ENCODE data around the gene SPSB1.
"Not testable (repeated sequence)": the region's sequence is repeated elsewhere in the genome, so short reads cannot be mapped to it uniquely, and the experiment has no call there.

Gene SPSB1

GRCh38 chr1:9298282-9298681 is 5.6 kb downstream of the SPSB1 start:
- ChIA-PET POLR2A (no interaction called here), CTCF (interaction anchor here (0.6 to 1.3 kb wide), 3 partner anchors 31 to 193 kb away, joined by 3 to 4 read pairs (median 4); no protein-coding TSS in a partner anchor)
- H3K27ac ChIP-seq (ENCODE audit: extremely low read depth, low read depth, low read length): no peak overlapping the region
- H3K36me3 ChIP-seq (ENCODE audit: control insufficient read depth in 2 of 2, insufficient read depth in 1 of 2, low read length in 2 of 2): peaks cover 0 to 3% of the 10 kb centered on the region in 2 experiments; a peak in 1 of 3 replicates
- TF ChIP-seq ZNF211 (tag by site-specific recombination; IDR thresholded peaks at IDR 0.05; ENCODE audit: low read depth): no peak
- peak; percentile 75 for TF ChIP-seq ZNF24 (tag by site-specific recombination; IDR thresholded peaks at IDR 0.05)
- H3K9me3 ChIP-seq (ENCODE audit: control insufficient read depth, insufficient read depth, low read depth, low read length): no peaks in the 10 kb centered on the region
- H3K4me3 ChIP-seq (ENCODE audit: low read depth, low read length): no peak overlapping the region
- peaks cover 4% of the 10 kb centered on the region; the same call in 1 of the 2 replicates for H3K4me1 ChIP-seq (ENCODE audit: control insufficient read depth, insufficient read depth, low read length)

GRCh38 chr1:9299571-9300541 is 7.2 kb downstream of the SPSB1 start:
- TF ChIP-seq KLF1 (tag by site-specific recombination; IDR thresholded peaks at IDR 0.05) (peak; percentile 75), SCRT2 (tag by site-specific recombination; IDR thresholded peaks at IDR 0.05) (peak; percentile 87), ZNF692 (tag by site-specific recombination; IDR thresholded peaks at IDR 0.05) (peak; percentile 69), ZFP69B (tag by site-specific recombination; IDR thresholded peaks at IDR 0.05) (peak; percentile 34; the same call in 1 of the 2 replicates)
- TF ChIP-seq, protein P1, sequence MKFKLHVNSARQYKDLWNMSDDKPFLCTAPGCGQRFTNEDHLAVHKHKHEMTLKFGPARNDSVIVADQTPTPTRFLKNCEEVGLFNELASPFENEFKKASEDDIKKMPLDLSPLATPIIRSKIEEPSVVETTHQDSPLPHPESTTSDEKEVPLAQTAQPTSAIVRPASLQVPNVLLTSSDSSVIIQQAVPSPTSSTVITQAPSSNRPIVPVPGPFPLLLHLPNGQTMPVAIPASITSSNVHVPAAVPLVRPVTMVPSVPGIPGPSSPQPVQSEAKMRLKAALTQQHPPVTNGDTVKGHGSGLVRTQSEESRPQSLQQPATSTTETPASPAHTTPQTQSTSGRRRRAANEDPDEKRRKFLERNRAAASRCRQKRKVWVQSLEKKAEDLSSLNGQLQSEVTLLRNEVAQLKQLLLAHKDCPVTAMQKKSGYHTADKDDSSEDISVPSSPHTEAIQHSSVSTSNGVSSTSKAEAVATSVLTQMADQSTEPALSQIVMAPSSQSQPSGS (tag by site-specific recombination; IDR thresholded peaks at IDR 0.05; ENCODE audit: low read depth): 0 out of 2 replicates have a peak, but pooled peaks have one; percentile 8
- H3K4me3 ChIP-seq (ENCODE audit: low read depth, low read length); H3K4me1 ChIP-seq (ENCODE audit: control insufficient read depth, insufficient read depth, low read length); POLR2A ChIA-PET; CTCF ChIA-PET; H3K36me3 ChIP-seq (ENCODE audit: control insufficient read depth in 2 of 2, insufficient read depth in 1 of 2, low read length in 2 of 2); H3K27ac ChIP-seq (ENCODE audit: extremely low read depth, low read depth, low read length); H3K9me3 ChIP-seq (ENCODE audit: control insufficient read depth, insufficient read depth, low read depth, low read length): not testable (repeated sequence)

- no peak overlapping the region for H3K27ac ChIP-seq (ENCODE audit: extremely low read depth, low read depth, low read length)
- ChIA-PET POLR2A (no interaction called here), CTCF (interaction anchor here (0.7 kb wide), 1 partner anchor 11 kb away, joined by 3 read pairs; no protein-coding TSS in a partner anchor)
- H3K4me1 ChIP-seq (ENCODE audit: control insufficient read depth, insufficient read depth, low read length): peaks cover 7% of the 10 kb centered on the region; the same call in 1 of the 2 replicates
- no peak for TF ChIP-seq ZNF311 (tag by site-specific recombination; IDR thresholded peaks at IDR 0.05; ENCODE audit: borderline replicate concordance)
- no peak for TF ChIP-seq MEIS1 (CRISPR knock-in tag; IDR thresholded peaks at IDR 0.05; ENCODE audit: borderline replicate concordance)
- no peak for TF ChIP-seq GLIS2 (tag by site-specific recombination; IDR thresholded peaks at IDR 0.05)
- TF ChIP-seq SP2 (tag by site-specific recombination; IDR thresholded peaks at IDR 0.05): no peak
- TF ChIP-seq ZBTB7A (tag by site-specific recombination; IDR thresholded peaks at IDR 0.05; ENCODE audit: low read depth): no peak
- TF ChIP-seq, protein P2, sequence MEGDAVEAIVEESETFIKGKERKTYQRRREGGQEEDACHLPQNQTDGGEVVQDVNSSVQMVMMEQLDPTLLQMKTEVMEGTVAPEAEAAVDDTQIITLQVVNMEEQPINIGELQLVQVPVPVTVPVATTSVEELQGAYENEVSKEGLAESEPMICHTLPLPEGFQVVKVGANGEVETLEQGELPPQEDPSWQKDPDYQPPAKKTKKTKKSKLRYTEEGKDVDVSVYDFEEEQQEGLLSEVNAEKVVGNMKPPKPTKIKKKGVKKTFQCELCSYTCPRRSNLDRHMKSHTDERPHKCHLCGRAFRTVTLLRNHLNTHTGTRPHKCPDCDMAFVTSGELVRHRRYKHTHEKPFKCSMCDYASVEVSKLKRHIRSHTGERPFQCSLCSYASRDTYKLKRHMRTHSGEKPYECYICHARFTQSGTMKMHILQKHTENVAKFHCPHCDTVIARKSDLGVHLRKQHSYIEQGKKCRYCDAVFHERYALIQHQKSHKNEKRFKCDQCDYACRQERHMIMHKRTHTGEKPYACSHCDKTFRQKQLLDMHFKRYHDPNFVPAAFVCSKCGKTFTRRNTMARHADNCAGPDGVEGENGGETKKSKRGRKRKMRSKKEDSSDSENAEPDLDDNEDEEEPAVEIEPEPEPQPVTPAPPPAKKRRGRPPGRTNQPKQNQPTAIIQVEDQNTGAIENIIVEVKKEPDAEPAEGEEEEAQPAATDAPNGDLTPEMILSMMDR (tag by site-specific recombination; IDR thresholded peaks at IDR 0.05): no peak
- no peak for TF ChIP-seq ZNF114 (tag by site-specific recombination; IDR thresholded peaks at IDR 0.05)
- TF ChIP-seq ZBTB17 (tag by site-specific recombination; IDR thresholded peaks at IDR 0.05): no peak
- TF ChIP-seq ZNF585B (tag by site-specific recombination; IDR thresholded peaks at IDR 0.05): no peak
- TF ChIP-seq PRDM1 (tag by site-specific recombination; IDR thresholded peaks at IDR 0.05): no peak
- TF ChIP-seq ZNF211 (tag by site-specific recombination; IDR thresholded peaks at IDR 0.05; ENCODE audit: low read depth): no peak
- no peak for TF ChIP-seq KLF10 (tag by site-specific recombination; IDR thresholded peaks at IDR 0.05)
- no peaks in the 10 kb centered on the region for H3K9me3 ChIP-seq (ENCODE audit: control insufficient read depth, insufficient read depth, low read depth, low read length)
- H3K36me3 ChIP-seq (ENCODE audit: control insufficient read depth in 2 of 2, insufficient read depth in 1 of 2, low read length in 2 of 2): peaks cover 0 to 3% of the 10 kb centered on the region in 2 experiments; a peak in 1 of 3 replicates
- no peak overlapping the region for H3K4me3 ChIP-seq (ENCODE audit: low read depth, low read length)
Observed at GRCh38 chr1:9300573-9300972, 7.9 kb downstream of the SPSB1 start.
